Head of caudate nucleus (tissue), 42 donors: ENCODE data around the gene HAX1.
"Not testable (repeated sequence)": the region's sequence is repeated elsewhere in the genome, so short reads cannot be mapped to it uniquely, and the experiment has no call there.

Experiments used
- DNase-seq, 42 donors: peaks; one replicate each; pipeline versions ENCODE4 v3.0.0 to v3.0.0-alpha.2; 2020 to 2021; ENCODE audit warnings: mixed read lengths in 7 of 42
- intact Hi-C: fragments of 100-400 bp; cut with DNase I; formaldehyde crosslinking; loops from one replicate; pipeline ENCODE4 v1.15.0; 2022

Gene HAX1

GRCh38 chr1:154320882-154321608 is 48.6 kb downstream of the HAX1 start, which contains the start of gene AQP10:
Gene AQP10, plus strand, starts transcription at chr1:154321093. Its CDS starts 63 bp downstream, at chr1:154321156.
- intact Hi-C loops, result no loop called here

DNA sequence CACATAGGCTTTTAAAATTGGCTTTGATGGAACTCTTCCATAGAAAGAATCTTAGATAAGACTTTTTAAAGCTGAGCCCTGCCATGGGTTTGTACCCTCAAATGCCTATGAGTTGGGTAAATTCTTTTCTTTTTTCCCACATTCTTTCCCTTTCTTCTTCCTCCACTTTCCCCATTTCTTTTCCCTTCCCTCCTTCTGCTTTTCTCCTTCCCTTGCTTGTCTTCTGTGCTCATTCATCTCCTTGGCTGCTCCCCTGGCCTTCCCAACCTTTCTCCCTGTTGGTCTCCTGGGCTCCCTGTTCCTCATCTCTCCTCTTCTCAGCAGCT is 49.1 kb downstream of the HAX1 start:
- DNase-seq, intact Hi-C loops: not testable (repeated sequence)

More at GRCh38 chr1:154320882-154321608, 48.6 kb downstream of the HAX1 start, which contains the start of gene AQP10:
- peak in 2 of 42 donors; percentile 20 to 30 for DNase-seq

GRCh38 chr1:154323493-154323892 is 51.1 kb downstream of the HAX1 start:
- intact Hi-C loops, result no loop called here

DNA sequence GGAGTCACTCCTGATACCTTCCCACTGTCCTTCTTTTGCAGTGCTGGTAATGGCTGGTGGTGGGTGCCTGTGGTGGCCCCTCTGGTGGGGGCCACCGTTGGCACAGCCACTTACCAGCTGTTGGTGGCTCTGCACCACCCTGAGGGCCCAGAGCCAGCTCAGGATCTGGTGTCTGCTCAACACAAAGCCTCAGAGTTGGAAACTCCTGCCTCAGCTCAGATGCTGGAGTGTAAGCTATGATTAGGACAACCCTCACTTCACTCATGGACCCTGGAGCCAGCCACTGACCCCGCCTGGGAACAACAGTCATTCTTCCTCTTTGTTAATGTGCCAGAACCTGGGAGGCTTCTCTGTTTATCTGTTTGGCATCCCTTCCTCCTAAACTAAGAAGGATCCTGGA is 51.8 kb downstream of the HAX1 start:
- DNase-seq, result no peak
- intact Hi-C loops, result no loop called here

More at GRCh38 chr1:154323493-154323892, 51.1 kb downstream of the HAX1 start:
- no peak for DNase-seq

DNA sequence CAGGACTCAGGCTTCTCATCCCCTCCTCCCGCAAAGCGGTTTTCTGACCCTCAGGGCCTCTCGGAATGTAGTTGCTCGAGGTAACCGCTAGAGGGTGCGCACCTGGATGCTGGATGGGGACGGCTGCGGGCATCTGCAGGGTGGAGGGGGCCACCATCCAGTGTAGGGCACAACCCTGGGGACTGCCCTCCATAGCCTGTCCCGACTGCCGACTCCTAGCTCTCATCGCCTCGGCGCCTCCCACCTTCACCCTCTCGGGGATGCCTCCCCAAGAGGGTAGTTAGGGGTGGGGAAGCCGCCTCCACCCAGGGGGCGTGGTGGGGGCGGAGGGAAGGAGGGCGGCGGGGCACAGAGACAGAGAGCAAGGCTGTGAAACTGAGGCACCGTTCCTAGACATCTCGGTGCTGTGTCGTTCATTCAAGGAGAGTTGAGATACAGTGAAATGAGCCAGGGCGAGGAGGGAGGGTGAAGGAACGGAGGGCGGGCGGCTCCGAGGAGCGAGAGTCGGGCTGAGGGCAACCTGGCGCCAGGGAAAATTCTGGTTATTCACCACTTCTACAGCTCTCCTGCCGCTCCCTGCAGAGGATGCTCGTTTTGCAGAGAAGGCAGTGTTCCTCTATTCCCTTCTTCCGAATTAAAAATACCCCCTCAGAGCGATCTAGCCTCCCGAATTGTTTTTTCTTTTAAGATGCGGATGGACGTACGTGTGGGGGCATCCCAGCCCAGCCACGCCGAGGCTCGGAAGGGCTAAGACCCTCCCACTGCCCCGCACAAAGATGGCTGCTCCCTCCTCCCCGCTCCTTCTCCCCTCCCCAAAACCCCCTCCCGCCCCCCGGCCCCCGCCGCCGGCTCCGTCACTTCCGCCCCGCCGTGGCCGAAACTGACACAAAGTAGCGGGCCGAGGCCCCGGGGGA is 52.5 kb downstream of the HAX1 start, which contains the start of gene ATP8B2:
ATP8B2 (plus strand) TSS at position 857 of the 914 bp plus-strand sequence. CDS start 2,617 bp downstream, outside the sequence.
- DNase-seq, result peak; percentile 65 to 91 (median 82)
- intact Hi-C loops, result no loop called here
